ENCODE results near the gene PCBD2. TPM values are rescaled to one million over a fixed set of nuclear protein-coding genes. Genes with fewer than 3 reads are reported as not detected.
A peak's percentile ranks its signal among the peaks of the same experiment; 100 is the strongest.

The PCBD2 gene
- total RNA-seq, 3 donors from 2014 or later (not counting 1 experiment from before 2014, with no cell fraction given): 7.6 to 11.5 (median 7.7) TPM

DNA sequence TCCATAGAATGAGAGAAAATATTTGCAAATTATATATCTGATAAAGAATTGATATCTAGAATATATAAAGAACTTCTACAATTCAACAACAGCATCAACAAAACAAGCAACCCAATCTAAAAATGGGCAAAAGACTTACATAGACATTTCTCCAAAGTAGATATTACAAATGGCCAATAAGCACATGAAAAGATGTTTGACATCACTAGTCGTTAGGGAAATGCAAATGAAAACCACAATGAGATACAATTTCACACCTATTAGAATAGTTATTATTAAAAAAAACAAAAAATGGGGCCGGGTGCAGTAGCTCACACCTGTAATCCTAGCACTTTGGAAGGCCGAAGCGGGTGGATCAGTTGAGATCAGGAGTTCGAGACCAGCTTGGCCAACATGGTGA is 87.2 kb downstream of the PCBD2 start:
- TF ChIP-seq, protein P1, sequence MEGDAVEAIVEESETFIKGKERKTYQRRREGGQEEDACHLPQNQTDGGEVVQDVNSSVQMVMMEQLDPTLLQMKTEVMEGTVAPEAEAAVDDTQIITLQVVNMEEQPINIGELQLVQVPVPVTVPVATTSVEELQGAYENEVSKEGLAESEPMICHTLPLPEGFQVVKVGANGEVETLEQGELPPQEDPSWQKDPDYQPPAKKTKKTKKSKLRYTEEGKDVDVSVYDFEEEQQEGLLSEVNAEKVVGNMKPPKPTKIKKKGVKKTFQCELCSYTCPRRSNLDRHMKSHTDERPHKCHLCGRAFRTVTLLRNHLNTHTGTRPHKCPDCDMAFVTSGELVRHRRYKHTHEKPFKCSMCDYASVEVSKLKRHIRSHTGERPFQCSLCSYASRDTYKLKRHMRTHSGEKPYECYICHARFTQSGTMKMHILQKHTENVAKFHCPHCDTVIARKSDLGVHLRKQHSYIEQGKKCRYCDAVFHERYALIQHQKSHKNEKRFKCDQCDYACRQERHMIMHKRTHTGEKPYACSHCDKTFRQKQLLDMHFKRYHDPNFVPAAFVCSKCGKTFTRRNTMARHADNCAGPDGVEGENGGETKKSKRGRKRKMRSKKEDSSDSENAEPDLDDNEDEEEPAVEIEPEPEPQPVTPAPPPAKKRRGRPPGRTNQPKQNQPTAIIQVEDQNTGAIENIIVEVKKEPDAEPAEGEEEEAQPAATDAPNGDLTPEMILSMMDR (IDR thresholded peaks at IDR 0.05): no peak
- H3K9me3 Mint-ChIP-seq: no peaks in the 10 kb centered on the region
- H3K9me3 ChIP-seq (ENCODE audit: control insufficient read depth, insufficient read depth, low read length): no peaks in the 10 kb centered on the region
- no peaks in the 10 kb centered on the region for H3K27me3 ChIP-seq (ENCODE audit: control insufficient read depth, insufficient read depth, low read length)
- no peak overlapping the region for H3K4me3 ChIP-seq (ENCODE audit: low read length)
- H3K27ac ChIP-seq (ENCODE audit: low read length): no peak overlapping the region
- H3K4me1 ChIP-seq (ENCODE audit: control insufficient read depth, insufficient read depth, low read length): no peaks in the 10 kb centered on the region
- peaks cover 0 to 5% of the 10 kb centered on the region in 2 donors for H3K27me3 Mint-ChIP-seq (ENCODE audit: low read depth in 2 of 2)
- H3K36me3 ChIP-seq (ENCODE audit: control insufficient read depth, insufficient read depth, low read length): no peaks in the 10 kb centered on the region
- no peaks in the 10 kb centered on the region for H3K36me3 Mint-ChIP-seq
- intact Hi-C loops (cut with micrococcal nuclease): no loop called here
- no peaks in the 10 kb centered on the region for H3K4me1 Mint-ChIP-seq
- ATAC-seq (no peak), DNase-seq (no peak)
- 94% methylated on average over 4 of the region's 5 CpGs for WGBS (ENCODE audit: insufficient coverage)
- no peak overlapping the region for H3K27ac Mint-ChIP-seq
- H3K4me3 Mint-ChIP-seq: no peak overlapping the region

DNA sequence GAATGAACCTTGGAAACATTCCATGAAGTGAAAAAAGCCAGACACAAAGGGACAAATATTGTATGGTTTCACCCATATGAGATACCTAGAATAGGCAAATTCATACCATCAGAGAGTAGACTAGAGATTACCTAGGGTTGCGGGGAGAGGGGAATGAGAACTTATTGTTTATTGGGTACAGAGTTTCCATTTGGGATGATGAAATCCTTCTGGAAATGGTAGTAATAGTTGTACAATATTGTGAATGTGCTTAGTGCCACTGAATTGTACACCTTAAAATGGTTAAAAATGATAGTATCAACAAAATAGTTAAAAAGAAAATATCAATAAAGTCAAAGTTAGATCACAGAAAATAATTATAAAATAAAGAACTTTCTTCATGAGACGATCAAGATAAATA is 88.2 kb downstream of the PCBD2 start:
- Mint-ChIP-seq H3K4me1 (no peaks in the 10 kb centered on the region), H3K9me3 (no peaks in the 10 kb centered on the region), H3K36me3 (no peaks in the 10 kb centered on the region), H3K27ac (no peak overlapping the region), H3K4me3 (no peak overlapping the region), H3K27me3 (ENCODE audit: low read depth in 2 of 2) (peaks cover 0 to 5% of the 10 kb centered on the region in 2 donors)
- DNase-seq (no peak), ATAC-seq (no peak)
- H3K27ac ChIP-seq (ENCODE audit: low read length): no peak overlapping the region
- no peaks in the 10 kb centered on the region for H3K4me1 ChIP-seq (ENCODE audit: control insufficient read depth, insufficient read depth, low read length)
- no peaks in the 10 kb centered on the region for H3K36me3 ChIP-seq (ENCODE audit: control insufficient read depth, insufficient read depth, low read length)
- TF ChIP-seq, protein P1 (IDR thresholded peaks at IDR 0.05): no peak
- no peak overlapping the region for H3K4me3 ChIP-seq (ENCODE audit: low read length)
- intact Hi-C loops (cut with micrococcal nuclease): no loop called here
- no peaks in the 10 kb centered on the region for H3K27me3 ChIP-seq (ENCODE audit: control insufficient read depth, insufficient read depth, low read length)
- WGBS (ENCODE audit: insufficient coverage): 100% methylated on average over 1 of the region's 2 CpGs
- H3K9me3 ChIP-seq (ENCODE audit: control insufficient read depth, insufficient read depth, low read length): no peaks in the 10 kb centered on the region

DNA sequence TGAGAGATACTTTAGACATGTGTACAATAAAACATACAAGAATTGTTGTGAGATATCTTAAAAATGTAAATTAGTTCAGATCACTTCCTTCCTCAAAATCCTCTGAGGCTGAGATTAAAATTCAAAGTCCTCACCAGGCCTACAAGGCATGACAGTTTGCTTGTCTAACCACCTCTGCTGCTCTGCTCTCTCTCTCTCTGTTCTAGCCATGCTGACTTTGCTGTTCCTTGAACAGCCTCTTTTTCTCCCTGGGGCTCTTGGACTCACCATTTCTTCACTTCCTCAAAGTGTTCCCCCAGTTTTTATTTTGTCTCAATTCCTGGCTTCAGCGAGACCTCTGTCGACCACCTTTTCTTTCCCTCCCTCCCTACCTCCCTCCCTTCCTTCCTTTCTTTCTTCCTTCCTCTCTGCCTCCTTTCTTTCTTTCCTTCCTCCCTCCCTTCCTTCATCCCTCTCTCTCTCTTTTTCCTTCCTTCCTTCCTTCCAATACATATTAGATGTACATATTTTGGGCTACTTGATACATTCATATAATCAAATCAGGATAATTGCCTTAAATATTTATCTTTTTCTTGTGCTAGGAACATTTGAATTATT is 89.7 kb downstream of the PCBD2 start:
- WGBS (ENCODE audit: insufficient coverage): 37% methylated on average over 2 of the region's 2 CpGs
- H3K9me3 Mint-ChIP-seq: no peaks in the 10 kb centered on the region

More for the DNA sequence above, 89.7 kb downstream of the PCBD2 start:
- DNase-seq: no peak
- Mint-ChIP-seq H3K36me3 (no peaks in the 10 kb centered on the region), H3K27ac (no peak overlapping the region), H3K27me3 (ENCODE audit: low read depth in 2 of 2) (peaks cover 0 to 2% of the 10 kb centered on the region in 2 donors), H3K4me1 (no peaks in the 10 kb centered on the region), H3K4me3 (no peak overlapping the region)
- no peaks in the 10 kb centered on the region for H3K36me3 ChIP-seq (ENCODE audit: control insufficient read depth, insufficient read depth, low read length)
- no peaks in the 10 kb centered on the region for H3K27me3 ChIP-seq (ENCODE audit: control insufficient read depth, insufficient read depth, low read length)
- no peaks in the 10 kb centered on the region for H3K9me3 ChIP-seq (ENCODE audit: control insufficient read depth, insufficient read depth, low read length)
- ATAC-seq: peak in 1 of 3 donors; percentile 32
- intact Hi-C loops (cut with micrococcal nuclease): no loop called here
- H3K27ac ChIP-seq (ENCODE audit: low read length): no peak overlapping the region
- no peak overlapping the region for H3K4me3 ChIP-seq (ENCODE audit: low read length)
- TF ChIP-seq, protein P1 (IDR thresholded peaks at IDR 0.05): no peak
- H3K4me1 ChIP-seq (ENCODE audit: control insufficient read depth, insufficient read depth, low read length): no peaks in the 10 kb centered on the region
